GM10266 (cell line): ENCODE results near the gene MAGI1.

Source experiments
- DNase-seq: peaks from one replicate; pipeline ENCODE4 v3.0.0; 2012; ENCODE audit errors: extremely low spot score
- TF ChIP-seq, protein P1 (sequence below): IDR thresholded peaks from 2 replicates; pipeline ENCODE4 v1.5.1; 2012; ENCODE audit warnings: mild to moderate bottlenecking, low read depth; ENCODE audit not compliant: control insufficient read depth, insufficient read depth; ENCODE audit errors: missing control alignments

Gene MAGI1

DNA sequence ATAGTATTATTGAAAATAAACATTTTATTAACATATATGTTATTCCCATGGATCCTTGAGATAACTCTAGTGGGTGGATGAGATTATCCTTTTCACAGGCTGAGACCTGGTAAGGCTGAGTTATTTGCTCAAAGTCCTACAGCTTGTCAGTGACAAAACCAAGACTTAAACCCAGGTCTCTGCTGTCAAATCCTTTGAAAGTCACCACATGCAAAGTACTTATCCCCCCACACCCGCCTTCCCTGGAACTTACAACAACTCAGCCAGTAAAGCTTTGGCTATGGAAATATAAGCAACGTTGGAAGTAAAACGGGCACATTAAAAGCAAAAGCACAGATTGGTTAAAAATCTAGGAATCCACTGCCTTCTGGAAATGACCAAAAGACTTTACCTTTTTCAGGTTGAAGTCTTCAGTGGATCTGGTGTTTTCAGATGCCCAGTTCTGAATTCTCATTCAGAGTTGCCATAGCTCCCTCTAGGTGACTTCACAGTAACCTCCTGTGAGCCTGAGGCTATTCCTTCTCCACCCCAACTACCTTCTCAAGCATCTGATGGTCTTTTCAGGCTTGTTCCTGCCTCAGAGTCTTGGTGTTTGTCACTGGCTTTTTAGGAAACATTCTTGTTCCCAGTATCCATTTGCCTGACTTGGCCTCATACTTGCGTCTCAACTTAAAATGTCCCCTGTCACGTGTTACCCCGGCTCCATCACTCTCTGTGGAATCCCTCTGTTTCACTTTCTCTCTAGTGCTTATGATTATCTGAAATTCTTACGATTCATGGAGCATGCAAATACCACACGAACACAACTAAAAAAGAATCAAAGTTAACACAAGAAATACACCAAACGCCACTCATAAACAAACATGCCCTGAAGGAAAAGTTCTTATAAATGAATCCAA, 131.2 kb downstream of the MAGI1 start:
- DNase-seq, result no peak
- TF ChIP-seq, protein P1, sequence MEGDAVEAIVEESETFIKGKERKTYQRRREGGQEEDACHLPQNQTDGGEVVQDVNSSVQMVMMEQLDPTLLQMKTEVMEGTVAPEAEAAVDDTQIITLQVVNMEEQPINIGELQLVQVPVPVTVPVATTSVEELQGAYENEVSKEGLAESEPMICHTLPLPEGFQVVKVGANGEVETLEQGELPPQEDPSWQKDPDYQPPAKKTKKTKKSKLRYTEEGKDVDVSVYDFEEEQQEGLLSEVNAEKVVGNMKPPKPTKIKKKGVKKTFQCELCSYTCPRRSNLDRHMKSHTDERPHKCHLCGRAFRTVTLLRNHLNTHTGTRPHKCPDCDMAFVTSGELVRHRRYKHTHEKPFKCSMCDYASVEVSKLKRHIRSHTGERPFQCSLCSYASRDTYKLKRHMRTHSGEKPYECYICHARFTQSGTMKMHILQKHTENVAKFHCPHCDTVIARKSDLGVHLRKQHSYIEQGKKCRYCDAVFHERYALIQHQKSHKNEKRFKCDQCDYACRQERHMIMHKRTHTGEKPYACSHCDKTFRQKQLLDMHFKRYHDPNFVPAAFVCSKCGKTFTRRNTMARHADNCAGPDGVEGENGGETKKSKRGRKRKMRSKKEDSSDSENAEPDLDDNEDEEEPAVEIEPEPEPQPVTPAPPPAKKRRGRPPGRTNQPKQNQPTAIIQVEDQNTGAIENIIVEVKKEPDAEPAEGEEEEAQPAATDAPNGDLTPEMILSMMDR, result no peak

DNA sequence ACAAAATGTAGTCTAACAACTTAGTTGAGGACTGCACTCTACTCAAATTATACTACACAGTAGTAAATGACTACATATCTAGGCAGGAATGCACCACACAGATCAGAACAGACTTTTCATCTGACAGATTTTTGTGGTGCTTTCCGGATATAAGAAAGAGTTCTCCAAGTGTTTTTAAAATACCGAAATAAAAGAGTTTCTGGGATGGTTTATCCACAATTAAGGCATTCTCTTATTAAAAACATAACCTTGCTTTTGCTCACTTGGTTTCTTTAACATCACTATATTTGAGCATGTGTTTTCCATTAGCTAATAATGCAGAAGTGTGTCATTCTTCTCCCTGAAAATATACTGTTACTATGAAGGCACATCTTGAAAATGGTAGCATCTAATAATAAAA, 132.9 kb downstream of the MAGI1 start:
- no peak for DNase-seq
- TF ChIP-seq, protein P1, result no peak

DNA sequence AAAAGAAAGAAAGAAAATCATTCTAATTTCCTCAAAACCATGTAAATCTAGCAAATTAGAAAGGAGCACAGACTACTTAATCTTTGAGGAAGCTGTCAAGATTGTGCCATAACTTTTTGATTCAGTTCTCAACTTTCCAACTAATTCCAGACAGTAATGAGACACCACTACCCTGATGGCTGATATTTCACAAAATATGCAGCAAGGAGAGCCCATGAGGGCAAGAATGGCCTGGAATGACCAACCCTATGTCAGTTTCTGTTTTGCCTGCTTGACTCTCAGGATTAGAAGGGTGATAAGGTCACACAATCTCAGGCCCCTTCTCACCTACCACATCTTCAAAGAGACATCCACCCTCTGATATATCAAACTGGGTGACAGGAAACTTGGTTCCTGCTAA, 134.7 kb downstream of the MAGI1 start:
- DNase-seq, result no peak
- TF ChIP-seq, protein P1, result no peak

- TF ChIP-seq, protein P1, result no peak
- no peak for DNase-seq
These were observed 136.4 kb downstream of the MAGI1 start for GRCh38 chr3:65902304-65902793.

DNA sequence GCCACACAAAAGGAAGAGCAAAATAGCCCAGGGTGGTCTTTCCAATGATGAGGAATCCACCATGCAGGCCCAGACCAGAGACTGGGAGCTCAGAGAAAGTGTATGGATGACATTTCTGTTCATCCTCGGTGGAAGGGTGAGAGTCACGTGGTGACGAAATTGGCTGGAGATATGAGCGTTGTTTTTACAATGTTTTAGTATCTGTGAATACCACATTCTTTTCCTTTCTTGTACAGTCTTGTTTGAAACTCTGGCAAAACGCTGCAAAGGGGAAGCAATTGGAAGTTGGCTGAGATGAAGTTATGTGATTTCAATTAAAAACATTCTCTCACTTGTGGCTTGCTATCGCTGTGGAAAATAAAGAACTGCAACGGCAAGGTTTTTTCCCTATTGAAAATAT, 137.5 kb downstream of the MAGI1 start:
- DNase-seq, result no peak
- TF ChIP-seq, protein P1, result no peak

DNA sequence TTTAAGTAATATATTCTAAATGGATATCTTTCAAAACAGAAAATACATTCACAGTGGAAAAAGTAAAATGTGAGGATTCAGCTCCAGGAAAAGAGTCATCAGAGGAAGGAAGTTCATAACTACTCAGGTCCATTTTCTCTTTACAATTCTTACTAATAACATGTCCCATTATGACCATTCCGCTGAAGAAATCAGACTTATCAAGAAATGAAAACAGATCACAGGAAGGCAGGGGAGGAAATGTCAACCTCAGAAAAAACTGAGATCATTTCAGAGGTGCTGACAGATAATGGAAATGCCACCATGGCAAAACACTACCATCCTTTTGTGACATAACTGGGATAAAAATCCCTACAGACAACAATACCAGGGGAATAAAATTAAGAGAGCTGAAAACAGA, 139.5 kb downstream of the MAGI1 start:
- TF ChIP-seq, protein P1, result no peak
- DNase-seq, result no peak

DNA sequence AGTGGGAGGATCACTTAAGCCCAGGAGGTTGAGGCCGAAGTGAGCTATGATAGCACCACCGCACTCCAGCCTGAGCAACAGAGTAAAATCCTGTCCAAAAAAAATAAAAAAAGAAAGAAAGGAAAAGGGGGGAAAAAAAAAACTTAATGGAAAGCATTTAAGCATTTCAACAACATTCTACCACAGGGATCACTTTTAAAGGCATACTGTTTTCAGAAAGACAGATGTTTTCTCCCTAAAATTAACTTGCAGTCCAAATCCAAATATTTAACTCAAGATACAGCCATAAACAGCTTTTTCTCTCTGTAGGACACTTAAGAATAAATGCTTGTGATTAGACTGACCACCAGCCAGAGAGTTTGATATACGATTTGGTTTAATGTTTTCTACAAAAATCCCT, 141.0 kb downstream of the MAGI1 start:
- DNase-seq, result no peak
- TF ChIP-seq, protein P1, result no peak
